ENCODE results near the gene SAMHD1.
"Not testable (repeated sequence)": the region's sequence is repeated elsewhere in the genome, so short reads cannot be mapped to it uniquely, and the experiment has no call there.

The SAMHD1 gene

GRCh38 chr20:36936341-36936740 lies 15.2 kb downstream of the SAMHD1 start:
- H3K9ac ChIP-seq (ENCODE audit: low read depth, low read length): no peak overlapping the region
- H3K4me1 ChIP-seq (ENCODE audit: insufficient read depth, low read length): no peaks in the 10 kb centered on the region
- H3K36me3 ChIP-seq (ENCODE audit: insufficient read depth, low read length): no peaks in the 10 kb centered on the region; the same call in 1 of the 2 replicates
- no peaks in the 10 kb centered on the region for H3K9me3 ChIP-seq (ENCODE audit: control insufficient read depth, insufficient read depth, low read length)

DNA sequence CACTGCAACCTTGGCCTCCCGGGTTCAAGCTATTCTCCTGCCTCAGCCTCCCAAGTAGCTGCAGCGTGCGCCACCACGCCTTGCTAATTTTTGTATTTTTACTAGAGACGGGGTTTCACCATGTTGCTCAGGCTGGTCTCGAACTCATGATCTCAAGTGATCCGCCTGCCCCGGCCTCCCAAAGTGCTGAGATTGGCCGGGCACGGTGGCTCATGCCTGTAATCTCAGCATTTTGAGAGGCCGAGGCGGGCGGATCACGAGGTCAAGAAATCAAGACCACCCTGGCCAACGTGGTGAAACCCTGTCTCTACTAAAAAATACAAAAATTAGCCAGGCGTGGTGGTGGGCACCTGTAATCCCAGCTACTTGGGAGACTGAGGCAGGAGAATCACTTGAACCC lies 17.9 kb downstream of the SAMHD1 start:
- not testable (repeated sequence) for H3K9ac ChIP-seq (ENCODE audit: low read depth, low read length); H3K9me3 ChIP-seq (ENCODE audit: control insufficient read depth, insufficient read depth, low read length); H3K4me1 ChIP-seq (ENCODE audit: insufficient read depth, low read length); H3K36me3 ChIP-seq (ENCODE audit: insufficient read depth, low read length)

GRCh38 chr20:36932476-36933426 lies 18.8 kb downstream of the SAMHD1 start:
- no peaks in the 10 kb centered on the region for H3K4me1 ChIP-seq (ENCODE audit: insufficient read depth, low read length)
- no peaks in the 10 kb centered on the region for H3K9me3 ChIP-seq (ENCODE audit: control insufficient read depth, insufficient read depth, low read length)
- H3K36me3 ChIP-seq (ENCODE audit: insufficient read depth, low read length): no peaks in the 10 kb centered on the region; the same call in 1 of the 2 replicates
- no peak overlapping the region for H3K9ac ChIP-seq (ENCODE audit: low read depth, low read length)

DNA sequence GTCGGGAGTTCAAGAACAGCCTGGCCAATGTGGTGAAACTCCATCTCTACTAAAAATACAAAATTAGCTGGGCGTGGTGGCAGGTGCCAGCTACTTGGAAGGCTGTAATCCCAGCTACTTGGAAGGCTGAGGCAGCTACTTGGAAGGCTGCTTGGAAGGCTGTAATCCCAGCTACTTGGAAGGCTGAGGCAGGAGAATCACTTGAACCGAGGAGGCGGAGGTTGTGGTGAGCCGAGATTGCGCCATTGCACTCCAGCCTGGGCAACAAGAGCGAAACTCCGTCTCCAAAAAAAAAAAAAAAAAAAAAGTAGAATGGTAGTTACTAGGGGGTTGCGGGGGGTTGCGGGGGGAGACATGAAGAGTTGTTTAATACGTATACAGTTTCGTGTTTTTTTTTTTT lies 19.4 kb downstream of the SAMHD1 start:
- H3K9ac ChIP-seq (ENCODE audit: low read depth, low read length): not testable (repeated sequence)

GRCh38 chr20:36929691-36930090 lies 21.8 kb downstream of the SAMHD1 start:
- Histone ChIP-seq H3K36me3 (ENCODE audit: insufficient read depth, low read length) (no peaks in the 10 kb centered on the region; the same call in 1 of the 2 replicates), H3K9ac (ENCODE audit: low read depth, low read length) (no peak overlapping the region), H3K4me1 (ENCODE audit: insufficient read depth, low read length) (no peaks in the 10 kb centered on the region), H3K9me3 (ENCODE audit: control insufficient read depth, insufficient read depth, low read length) (no peaks in the 10 kb centered on the region)

More for the DNA sequence above, 19.4 kb downstream of the SAMHD1 start:
- not testable (repeated sequence) for H3K4me1 ChIP-seq (ENCODE audit: insufficient read depth, low read length); H3K9me3 ChIP-seq (ENCODE audit: control insufficient read depth, insufficient read depth, low read length); H3K36me3 ChIP-seq (ENCODE audit: insufficient read depth, low read length)

GRCh38 chr20:36929290-36929689 lies 22.2 kb downstream of the SAMHD1 start:
- no peaks in the 10 kb centered on the region for H3K9me3 ChIP-seq (ENCODE audit: control insufficient read depth, insufficient read depth, low read length)
- H3K36me3 ChIP-seq (ENCODE audit: insufficient read depth, low read length): no peaks in the 10 kb centered on the region; the same call in 1 of the 2 replicates
- no peak overlapping the region for H3K9ac ChIP-seq (ENCODE audit: low read depth, low read length)
- H3K4me1 ChIP-seq (ENCODE audit: insufficient read depth, low read length): no peaks in the 10 kb centered on the region

- H3K9ac ChIP-seq (ENCODE audit: low read depth, low read length): no peak overlapping the region
- 0 out of 2 replicates have a peak, but pooled peaks cover 3% of the 10 kb centered on the region for H3K4me1 ChIP-seq (ENCODE audit: insufficient read depth, low read length)
- H3K9me3 ChIP-seq (ENCODE audit: control insufficient read depth, insufficient read depth, low read length): no peaks in the 10 kb centered on the region
- H3K36me3 ChIP-seq (ENCODE audit: insufficient read depth, low read length): no peaks in the 10 kb centered on the region; the same call in 1 of the 2 replicates
Measured at GRCh38 chr20:36927704-36928103, 23.8 kb downstream of the SAMHD1 start.

GRCh38 chr20:36926653-36927200 lies 24.8 kb downstream of the SAMHD1 start:
- no peaks in the 10 kb centered on the region for H3K9me3 ChIP-seq (ENCODE audit: control insufficient read depth, insufficient read depth, low read length)

DNA sequence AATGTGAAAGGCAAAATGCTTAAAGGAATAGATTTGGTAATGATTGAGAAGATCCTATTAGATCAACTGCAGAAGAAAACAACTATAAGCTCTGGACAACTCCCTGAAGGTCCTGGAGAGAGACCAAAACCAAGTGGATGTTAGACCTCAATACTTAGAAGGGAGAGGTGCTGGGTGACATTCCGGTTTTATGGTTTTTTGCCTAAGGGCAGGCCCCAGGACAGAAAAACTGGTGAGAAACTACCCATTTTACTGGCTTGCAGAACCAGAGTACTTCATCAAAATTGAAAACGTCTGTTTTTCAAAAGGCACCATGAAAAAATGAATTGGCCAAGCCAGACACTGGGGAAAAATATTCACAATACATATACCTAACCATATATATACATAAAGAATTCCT lies 26.3 kb downstream of the SAMHD1 start:
- Histone ChIP-seq H3K9ac (ENCODE audit: low read depth, low read length) (no peak overlapping the region), H3K9me3 (ENCODE audit: control insufficient read depth, insufficient read depth, low read length) (no peaks in the 10 kb centered on the region), H3K4me1 (ENCODE audit: insufficient read depth, low read length) (0 out of 2 replicates have a peak, but pooled peaks cover 3% of the 10 kb centered on the region), H3K36me3 (ENCODE audit: insufficient read depth, low read length) (no peaks in the 10 kb centered on the region; the same call in 1 of the 2 replicates)

More at GRCh38 chr20:36926653-36927200, 24.8 kb downstream of the SAMHD1 start:
- H3K4me1 ChIP-seq (ENCODE audit: insufficient read depth, low read length): 0 out of 2 replicates have a peak, but pooled peaks cover 3% of the 10 kb centered on the region
- no peak overlapping the region for H3K9ac ChIP-seq (ENCODE audit: low read depth, low read length)
- H3K36me3 ChIP-seq (ENCODE audit: insufficient read depth, low read length): no peaks in the 10 kb centered on the region; the same call in 1 of the 2 replicates

DNA sequence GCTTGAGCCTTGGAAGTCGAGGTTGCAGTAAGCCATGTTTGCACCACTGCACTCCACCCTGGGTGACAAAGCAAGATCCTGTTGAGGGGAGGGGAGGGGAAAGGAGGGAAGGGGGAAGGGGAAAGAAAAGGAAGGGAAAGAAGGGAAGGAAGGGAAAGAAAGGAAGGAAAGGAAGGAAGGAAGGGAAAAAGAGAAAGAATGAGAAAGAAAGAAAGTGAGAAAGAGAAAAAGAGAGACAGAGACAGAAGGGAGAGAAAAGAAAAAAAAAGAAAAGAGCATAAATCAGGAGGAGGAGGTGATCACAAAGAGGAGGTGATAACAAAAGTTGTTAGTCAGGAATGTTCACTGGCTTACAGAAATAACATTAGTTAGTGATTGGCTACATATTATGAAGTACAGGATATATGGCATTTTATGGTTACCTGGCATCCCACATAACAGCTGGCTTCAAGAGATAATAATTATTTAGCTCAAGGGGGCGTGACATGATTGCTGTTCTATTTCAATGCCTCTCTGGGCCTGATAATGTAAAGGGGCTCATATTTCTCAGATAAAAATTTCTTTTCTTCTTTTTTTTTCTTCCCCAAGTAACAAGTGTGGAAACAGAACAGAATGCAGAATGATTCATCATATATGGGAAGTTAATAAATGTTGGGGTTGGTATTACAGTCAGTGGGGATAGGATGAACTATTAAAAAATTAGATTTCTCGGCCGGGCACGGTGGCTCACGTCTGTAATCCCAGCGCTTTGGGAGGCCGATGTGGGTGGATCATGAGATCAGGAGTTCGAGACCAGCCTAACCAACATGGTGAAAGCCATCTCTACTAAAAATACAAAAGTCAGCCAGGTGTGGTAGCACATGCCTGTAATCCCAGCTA lies 27.1 kb downstream of the SAMHD1 start:
- Histone ChIP-seq H3K9ac (ENCODE audit: low read depth, low read length) (no peak overlapping the region), H3K36me3 (ENCODE audit: insufficient read depth, low read length) (no peaks in the 10 kb centered on the region; the same call in 1 of the 2 replicates), H3K4me1 (ENCODE audit: insufficient read depth, low read length) (0 out of 2 replicates have a peak, but pooled peaks cover 3% of the 10 kb centered on the region), H3K9me3 (ENCODE audit: control insufficient read depth, insufficient read depth, low read length) (no peaks in the 10 kb centered on the region)

GRCh38 chr20:36920334-36920730 lies 31.2 kb downstream of the SAMHD1 start:
- Histone ChIP-seq H3K9me3 (ENCODE audit: control insufficient read depth, insufficient read depth, low read length) (no peaks in the 10 kb centered on the region), H3K36me3 (ENCODE audit: insufficient read depth, low read length) (no peaks in the 10 kb centered on the region), H3K4me1 (ENCODE audit: insufficient read depth, low read length) (0 out of 2 replicates have a peak, but pooled peaks cover 3% of the 10 kb centered on the region), H3K9ac (ENCODE audit: low read depth, low read length) (no peak overlapping the region)

DNA sequence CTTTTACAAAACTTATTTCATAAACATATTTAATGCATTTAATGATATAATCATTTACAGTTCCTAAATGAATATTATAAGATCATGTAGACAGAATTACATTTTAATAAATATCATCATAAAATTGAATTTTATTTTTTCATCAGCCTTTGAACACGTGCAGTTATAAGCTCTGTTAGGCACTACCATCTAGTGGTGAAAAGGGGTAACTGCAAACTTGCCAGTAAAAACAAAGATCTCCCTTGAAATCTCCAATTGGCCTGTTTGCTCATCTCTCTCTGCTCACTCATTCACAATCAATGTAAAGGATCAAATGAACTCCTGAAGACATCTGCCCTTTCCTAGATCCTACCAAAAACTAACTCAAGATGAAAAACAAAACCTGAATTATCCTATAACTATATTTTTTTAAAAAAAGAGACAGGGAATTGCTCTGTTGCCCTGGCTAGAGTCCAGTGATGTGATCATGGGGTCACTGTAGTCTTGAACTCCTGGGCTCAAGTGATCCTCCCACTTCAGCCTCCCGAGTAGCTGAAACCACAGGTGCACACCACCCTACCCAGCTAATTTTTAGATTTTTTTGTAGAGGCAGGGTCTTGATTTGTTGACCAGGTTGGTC lies 31.7 kb downstream of the SAMHD1 start:
- Histone ChIP-seq H3K9me3 (ENCODE audit: control insufficient read depth, insufficient read depth, low read length) (no peaks in the 10 kb centered on the region), H3K9ac (ENCODE audit: low read depth, low read length) (no peak overlapping the region), H3K36me3 (ENCODE audit: insufficient read depth, low read length) (no peaks in the 10 kb centered on the region), H3K4me1 (ENCODE audit: insufficient read depth, low read length) (0 out of 2 replicates have a peak, but pooled peaks cover 3% of the 10 kb centered on the region)

GRCh38 chr20:36917943-36918342 lies 33.6 kb downstream of the SAMHD1 start:
- H3K9ac ChIP-seq (ENCODE audit: low read depth, low read length): no peak overlapping the region
- no peaks in the 10 kb centered on the region for H3K36me3 ChIP-seq (ENCODE audit: insufficient read depth, low read length)
- H3K9me3 ChIP-seq (ENCODE audit: control insufficient read depth, insufficient read depth, low read length): no peaks in the 10 kb centered on the region
- no peaks in the 10 kb centered on the region for H3K4me1 ChIP-seq (ENCODE audit: insufficient read depth, low read length)
